CD4-positive, alpha-beta T cell treated with Interferon gamma for 1 hour (primary cell): Measurements from ENCODE around the gene IFI27L1.
"Not testable (repeated sequence)": the region's sequence is repeated elsewhere in the genome, so short reads cannot be mapped to it uniquely, and the experiment has no call there.

Source experiments
- DNase-seq: peaks from one replicate; pipeline ENCODE4 v3.0.0-alpha.2; 2020

Gene IFI27L1

GRCh38 chr14:94048691-94049624 lies 32.2 kb upstream of the IFI27L1 start:
- DNase-seq = no peak

GRCh38 chr14:94049625-94050023 lies 31.5 kb upstream of the IFI27L1 start:
- DNase-seq = no peak

DNA sequence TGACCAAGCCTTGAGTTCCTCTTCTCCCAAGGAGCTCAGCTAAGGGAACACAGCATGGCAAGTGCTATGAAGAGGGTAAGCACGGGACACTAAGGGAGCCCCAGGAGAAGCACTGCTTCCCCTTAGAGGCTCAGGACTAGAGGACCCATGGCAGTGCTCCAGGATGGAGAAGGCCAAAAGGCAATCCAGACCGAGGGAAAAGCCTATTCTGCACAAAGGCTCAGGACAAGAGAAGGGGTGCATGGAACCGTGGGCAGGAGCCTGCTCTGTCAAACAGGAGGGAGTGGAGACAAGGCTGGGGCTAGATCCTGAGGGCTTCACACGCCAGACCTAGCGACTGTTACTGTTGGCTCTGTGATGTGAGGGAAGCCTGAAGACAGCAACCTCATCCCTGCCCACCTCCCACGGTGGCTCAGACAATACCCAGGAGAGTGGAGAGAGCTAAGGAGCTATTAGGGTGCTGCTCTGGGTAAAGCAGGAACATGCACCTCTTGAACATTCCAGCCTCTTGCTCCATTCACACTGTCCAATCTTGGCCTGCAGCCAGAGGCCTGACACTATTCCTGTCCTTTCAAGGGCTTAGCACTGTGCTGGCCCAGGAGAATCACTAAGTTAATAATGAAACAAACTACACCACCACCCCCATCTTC lies 30.8 kb upstream of the IFI27L1 start:
- no peak for DNase-seq

DNA sequence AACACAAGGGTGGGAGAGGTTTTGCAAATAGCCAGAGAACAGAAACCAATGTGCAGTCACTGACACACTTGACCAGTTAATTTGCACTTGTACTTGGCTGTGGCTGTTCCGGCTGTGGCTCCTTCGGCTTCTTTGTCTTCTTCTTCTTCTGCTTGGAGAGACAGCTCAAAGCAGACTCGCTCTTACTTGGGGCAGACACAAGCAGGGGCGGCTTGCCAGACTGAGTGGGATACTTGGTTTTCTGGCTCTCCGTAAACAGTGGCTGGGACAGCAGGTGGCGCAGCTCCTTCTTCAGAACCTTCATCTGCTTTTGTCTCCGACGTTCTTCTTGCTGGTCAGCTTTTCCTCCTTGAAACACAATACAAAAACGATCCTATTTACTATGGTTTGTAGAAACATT lies 30.0 kb upstream of the IFI27L1 start:
- no peak for DNase-seq

GRCh38 chr14:94051779-94052178 lies 29.3 kb upstream of the IFI27L1 start:
- DNase-seq = no peak

DNA sequence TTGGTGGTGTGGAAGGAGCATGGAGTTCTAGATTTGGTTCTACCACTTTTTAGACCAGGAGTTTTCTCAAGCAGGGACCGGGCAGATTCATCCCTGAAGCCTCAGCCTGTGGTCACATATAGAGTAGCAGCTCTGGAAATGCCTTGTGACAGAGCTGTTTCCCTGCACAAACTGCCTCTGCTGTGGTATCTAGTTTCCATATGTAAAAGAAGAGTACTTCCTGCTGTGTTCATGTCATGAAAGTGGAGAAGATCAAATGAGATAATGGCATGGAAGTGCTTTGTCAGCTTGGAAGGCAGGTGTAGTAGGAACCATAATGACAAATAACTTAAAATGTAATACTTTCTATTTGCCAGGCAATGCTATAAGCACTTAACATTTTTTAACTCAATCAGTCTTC lies 28.9 kb upstream of the IFI27L1 start:
- no peak for DNase-seq

- no peak for DNase-seq
Measured at GRCh38 chr14:94052662-94053061, 28.4 kb upstream of the IFI27L1 start.

GRCh38 chr14:94054401-94054800 lies 26.7 kb upstream of the IFI27L1 start:
- no peak for DNase-seq

DNA sequence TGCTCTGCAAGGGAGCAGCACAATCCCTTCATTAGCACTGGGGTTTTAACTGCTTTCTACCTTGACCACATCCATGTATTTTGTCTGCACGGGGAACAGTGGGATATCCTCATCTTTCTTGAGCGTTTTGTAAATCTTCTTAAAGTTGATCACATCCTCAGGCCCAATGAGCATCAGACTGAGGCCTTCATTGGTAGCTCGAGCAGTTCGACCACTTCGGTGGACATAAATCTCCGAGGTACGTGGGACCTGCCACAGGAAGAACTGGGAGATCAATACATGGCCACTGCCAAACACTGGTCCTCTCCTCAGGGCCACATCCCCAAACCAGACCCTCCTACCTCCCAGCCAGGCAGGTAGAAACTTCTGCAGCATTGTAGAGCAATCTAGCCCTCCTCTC lies 26.2 kb upstream of the IFI27L1 start:
- DNase-seq = no peak

GRCh38 chr14:94056579-94057308 lies 24.4 kb upstream of the IFI27L1 start:
- no peak for DNase-seq

GRCh38 chr14:94058128-94058673 lies 22.9 kb upstream of the IFI27L1 start:
- no peak for DNase-seq

DNA sequence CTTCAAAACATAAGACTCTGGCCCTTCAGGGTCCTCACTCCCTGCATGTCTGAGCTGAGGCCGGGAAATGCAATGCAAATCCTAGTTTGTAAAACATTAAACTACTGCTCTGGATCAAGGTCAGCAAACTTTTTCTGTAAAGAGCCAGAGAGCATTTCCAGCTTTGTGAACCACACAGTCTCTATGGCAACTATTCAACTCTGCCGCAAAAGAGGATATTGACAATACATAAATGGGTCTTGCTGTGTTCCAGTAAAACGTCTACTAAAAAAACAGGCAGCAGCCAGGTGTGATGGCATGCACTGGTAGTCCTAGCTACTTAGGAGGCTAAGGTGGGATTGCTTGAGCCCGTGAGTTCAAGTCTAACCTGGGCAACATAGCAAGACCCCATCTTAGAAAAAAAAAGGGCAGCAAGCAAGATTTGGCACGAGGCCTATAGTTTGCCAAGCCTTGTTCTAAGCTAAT lies 22.4 kb upstream of the IFI27L1 start:
- DNase-seq = no peak

GRCh38 chr14:94059998-94060397 lies 21.1 kb upstream of the IFI27L1 start:
- DNase-seq = no peak

GRCh38 chr14:94062344-94062940 lies 18.7 kb upstream of the IFI27L1 start:
- DNase-seq = no peak

DNA sequence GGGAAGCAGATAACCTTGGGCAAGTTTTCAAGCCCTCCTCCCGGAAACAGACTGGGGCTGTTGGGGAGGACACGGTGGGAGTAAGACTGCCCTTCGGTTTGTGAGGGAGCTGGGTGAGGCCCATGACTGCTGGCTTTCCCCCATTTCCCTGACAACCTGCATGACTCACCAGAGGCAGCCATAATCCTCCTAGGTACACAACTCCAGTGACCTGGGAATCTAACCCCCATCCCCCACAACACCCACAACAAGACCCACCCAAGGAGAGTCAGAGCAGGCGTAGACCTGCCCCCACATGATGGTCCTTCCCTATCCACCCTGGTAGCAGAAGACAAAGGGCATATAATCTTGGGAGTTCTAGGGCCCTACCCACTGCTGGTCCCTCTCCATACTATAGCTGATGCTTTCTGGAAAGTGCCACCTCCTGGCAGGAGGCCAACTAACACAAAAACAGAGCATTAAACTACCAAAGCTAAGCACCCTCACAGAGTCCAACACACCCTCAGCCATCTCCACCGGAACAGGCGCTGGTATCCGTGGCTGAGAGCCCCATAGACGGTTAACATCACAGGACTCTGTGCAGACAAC lies 14.9 kb upstream of the IFI27L1 start:
- DNase-seq = no peak

DNA sequence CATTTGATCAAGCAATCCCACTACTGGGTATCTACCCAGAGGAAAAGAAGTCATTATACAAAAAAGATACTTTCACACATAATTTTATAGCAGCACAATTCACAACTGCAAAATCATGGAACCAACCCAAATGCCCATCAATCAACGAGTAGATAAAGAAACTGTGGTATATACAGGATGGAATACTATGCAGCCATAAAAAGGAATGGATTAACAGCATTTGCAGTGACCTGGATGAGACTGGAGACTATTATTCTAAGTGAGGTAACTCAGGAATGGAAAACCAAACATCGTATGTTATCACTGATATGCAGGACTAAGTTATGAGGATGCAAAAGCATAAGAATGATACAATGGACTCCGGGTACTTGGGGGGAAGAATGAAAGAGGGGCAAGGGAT lies 9.0 kb upstream of the IFI27L1 start:
- DNase-seq = not testable (repeated sequence)

DNA sequence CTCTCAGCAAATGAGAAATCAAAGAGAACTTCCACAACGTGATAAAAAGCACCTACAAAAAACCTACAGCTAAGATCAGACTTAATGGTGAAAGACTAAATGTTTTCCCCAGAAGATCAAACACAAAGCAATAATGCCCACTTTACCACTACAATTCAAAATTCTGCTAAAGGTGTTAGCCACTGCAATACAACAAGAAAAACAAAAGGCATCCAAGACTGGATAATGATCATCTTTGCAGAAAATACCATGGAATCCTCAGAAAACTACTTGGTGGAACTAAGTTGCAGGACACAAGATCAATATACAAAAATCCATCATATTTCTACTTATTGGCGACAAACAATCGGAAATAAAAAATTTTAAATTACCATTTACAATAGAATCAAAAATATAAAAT lies 6.6 kb upstream of the IFI27L1 start:
- DNase-seq = no peak

DNA sequence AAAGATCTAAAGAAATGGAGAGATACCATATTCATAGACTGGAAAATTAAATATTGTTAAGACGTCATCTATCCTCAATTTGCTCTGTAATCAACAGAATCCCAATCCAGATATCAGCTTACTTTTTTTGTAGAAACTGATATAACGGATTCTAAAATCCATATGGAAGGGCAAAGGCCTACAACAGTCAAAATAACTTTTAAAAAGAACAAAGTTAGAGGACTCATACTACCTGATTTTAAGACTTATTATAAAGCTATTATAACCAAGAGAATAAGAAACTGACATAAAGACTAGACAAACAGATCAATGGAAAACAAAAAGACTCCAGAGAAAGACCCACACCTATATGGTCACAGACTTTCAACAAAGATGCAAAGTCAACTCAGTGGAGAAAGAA lies 6.1 kb upstream of the IFI27L1 start:
- DNase-seq = no peak

DNA sequence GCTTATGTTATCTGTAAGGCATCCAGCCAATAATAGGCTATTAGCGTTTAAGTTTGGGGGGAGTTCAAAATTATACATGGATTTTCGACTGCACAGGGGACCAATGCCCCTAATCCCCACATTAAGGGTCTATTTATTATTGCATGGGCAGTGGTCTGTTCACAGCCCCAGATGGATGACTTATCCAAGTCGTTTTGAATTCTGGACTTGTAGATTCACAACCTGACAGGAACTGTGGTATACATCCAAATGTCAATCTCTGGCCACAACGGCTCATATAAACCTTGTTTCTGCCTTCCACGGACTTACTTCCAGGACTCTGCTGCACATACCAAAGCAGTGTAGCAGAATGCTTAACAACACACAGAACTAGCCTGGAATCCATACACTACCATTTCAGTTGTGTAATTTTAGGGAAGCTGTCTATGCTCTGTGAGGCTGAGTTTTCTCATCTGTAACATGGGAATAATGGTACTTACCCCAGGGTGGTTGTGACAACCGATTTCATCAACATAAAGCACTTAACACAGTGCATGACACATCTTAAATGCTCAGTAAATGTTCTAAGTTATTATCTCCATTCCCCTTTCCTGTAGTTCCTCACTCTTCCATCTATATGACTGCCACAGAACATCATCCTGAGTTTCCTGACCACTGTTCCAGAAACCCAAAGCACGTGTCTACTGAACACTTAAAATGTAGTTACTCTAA lies 3.8 kb upstream of the IFI27L1 start:
- no peak for DNase-seq

DNA sequence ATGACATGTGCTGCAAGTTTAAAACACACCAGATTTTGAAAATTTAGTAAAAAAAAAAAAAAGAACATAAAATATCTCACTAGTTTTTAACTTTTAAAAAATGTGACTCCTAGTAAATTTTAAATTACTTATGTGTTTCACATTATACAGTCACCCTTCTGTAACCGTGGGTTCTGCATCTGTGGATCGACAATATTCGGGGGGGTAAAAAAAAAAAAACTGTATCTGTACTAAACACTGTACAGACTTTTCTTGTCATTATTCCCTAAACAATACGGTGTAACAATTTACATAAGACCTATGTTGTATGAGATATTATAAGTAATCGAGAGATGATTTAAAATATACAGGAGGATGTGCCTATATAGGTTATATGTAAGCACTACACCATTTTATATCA lies 3.3 kb upstream of the IFI27L1 start:
- no peak for DNase-seq

DNA sequence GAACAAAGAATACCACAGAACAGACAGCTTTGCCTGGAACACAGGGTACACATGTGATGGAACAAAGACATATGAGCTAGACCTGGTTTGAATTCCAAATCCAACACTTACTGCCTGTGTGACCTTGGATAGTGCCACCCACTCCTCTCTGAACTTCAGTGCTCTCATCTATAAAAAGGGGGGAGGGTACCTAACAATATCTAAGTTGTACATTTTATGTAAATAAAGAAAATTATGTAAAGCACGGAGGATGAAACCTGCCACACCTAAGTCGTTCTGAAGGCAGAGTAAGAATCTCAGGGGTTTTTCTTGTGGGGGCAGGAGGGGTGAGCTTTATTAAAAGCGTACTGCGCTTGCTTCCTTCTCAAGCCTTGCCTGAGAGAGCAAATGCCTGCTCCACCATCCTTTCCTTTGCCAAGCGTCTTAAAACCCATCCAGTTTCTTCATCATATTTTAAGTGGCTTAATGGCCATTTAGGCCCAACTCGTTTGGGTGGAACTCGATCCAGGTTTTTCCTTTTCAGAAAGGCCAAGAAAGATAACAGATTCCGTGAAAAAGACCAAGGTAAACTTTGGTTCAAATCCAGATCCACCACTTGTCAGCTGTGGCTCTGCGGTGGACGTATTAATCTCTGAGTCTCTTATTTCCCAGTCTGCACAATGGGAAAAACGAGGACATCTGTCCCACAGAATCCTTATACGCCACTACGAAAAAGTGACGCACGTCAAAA lies 1.1 kb upstream of the IFI27L1 start:
- no peak for DNase-seq
